Common myeloid progenitor, CD34-positive (primary cell): ENCODE results near the gene SEMA5B.

Source experiments
- CTCF ChIA-PET: fragments of 350-600 bp; sonication (Branson Sonifier 250); formaldehyde crosslinking; loops from one replicate; lab custom pipeline; 2021; ENCODE audit warnings: antibody characterized with exemption; lab: Charles Lee
- POLR2A ChIA-PET: fragments of 350-600 bp; sonication (Branson Sonifier 250); formaldehyde crosslinking; loops from one replicate; lab custom pipeline; 2021; ENCODE audit warnings: antibody characterized with exemption; lab: Charles Lee
- DNase-seq, 3 donors: peaks; one replicate each; pipeline versions ENCODE4 v3.0.0 to v3.0.0-alpha.2; 2013
- H3K27ac ChIP-seq, 2 experiments: 1 replicate in 1 of 2; 2 replicates in 1 of 2; pipeline ENCODE4 v1.7.0; 2013; ENCODE audit warnings: inconsistent platforms in 2 of 2, low read length in 2 of 2, mild to moderate bottlenecking in 2 of 2, low read depth in 1 of 2, moderate library complexity in 1 of 2; ENCODE audit not compliant: severe bottlenecking in 2 of 2, insufficient read depth in 1 of 2, poor library complexity in 1 of 2
- H3K27me3 ChIP-seq, 5 experiments: replicated peaks in 2 of 5; 1 replicate in 3 of 5; 2 replicates in 2 of 5; pipeline versions ENCODE4 v1.6.1 to v1.7.0; 2013; ENCODE audit warnings: low read length in 4 of 5, mild to moderate bottlenecking in 2 of 5, moderate library complexity in 2 of 5, inconsistent platforms in 1 of 5; ENCODE audit not compliant: insufficient read depth in 5 of 5, control insufficient read depth in 4 of 5
- H3K36me3 ChIP-seq, 4 experiments: 1 replicate in 2 of 4; 2 replicates in 2 of 4; pipeline versions ENCODE4 v1.6.1 to v1.7.0; 2013; ENCODE audit warnings: low read length in 3 of 4, control low read depth in 1 of 4, mild to moderate bottlenecking in 1 of 4; ENCODE audit not compliant: control insufficient read depth in 4 of 4, insufficient read depth in 4 of 4
- H3K4me1 ChIP-seq, 4 experiments: 1 replicate in 3 of 4; 2 replicates in 1 of 4; pipeline versions ENCODE4 v1.6.1 to v1.7.1; 2013; ENCODE audit warnings: low read length in 3 of 4, mild to moderate bottlenecking in 3 of 4, control low read depth in 1 of 4, inconsistent platforms in 1 of 4, moderate library complexity in 1 of 4; ENCODE audit not compliant: control insufficient read depth in 4 of 4, insufficient read depth in 4 of 4; ENCODE audit errors: control extremely low read depth in 1 of 4
- H3K4me3 ChIP-seq, 7 experiments: 1 replicate in 4 of 7; 2 replicates in 3 of 7; pipeline versions ENCODE4 v1.5.1 to v1.7.0; 2013; ENCODE audit warnings: mild to moderate bottlenecking in 7 of 7, low read length in 6 of 7, moderate library complexity in 6 of 7, inconsistent platforms in 2 of 7, low read depth in 2 of 7, control low read depth in 1 of 7; ENCODE audit not compliant: insufficient read depth in 4 of 7, control insufficient read depth in 1 of 7; ENCODE audit errors: extremely low read depth in 1 of 7
- H3K9me3 ChIP-seq, 5 experiments: 1 replicate in 4 of 5; 2 replicates in 1 of 5; pipeline versions ENCODE4 v1.6.1 to v1.7.1; 2013; ENCODE audit warnings: low read length in 4 of 5, mild to moderate bottlenecking in 2 of 5, inconsistent platforms in 1 of 5, low read depth in 1 of 5, moderate library complexity in 1 of 5; ENCODE audit not compliant: control insufficient read depth in 4 of 5, insufficient read depth in 2 of 5; ENCODE audit errors: control extremely low read depth in 1 of 5
- WGBS: methylation state at CpG from one replicate; pipeline ENCODE4 v1.1.5; 2013; ENCODE audit not compliant: insufficient coverage; 5-methylcytosine and 5-hydroxymethylcytosine counted together

The SEMA5B gene

DNA sequence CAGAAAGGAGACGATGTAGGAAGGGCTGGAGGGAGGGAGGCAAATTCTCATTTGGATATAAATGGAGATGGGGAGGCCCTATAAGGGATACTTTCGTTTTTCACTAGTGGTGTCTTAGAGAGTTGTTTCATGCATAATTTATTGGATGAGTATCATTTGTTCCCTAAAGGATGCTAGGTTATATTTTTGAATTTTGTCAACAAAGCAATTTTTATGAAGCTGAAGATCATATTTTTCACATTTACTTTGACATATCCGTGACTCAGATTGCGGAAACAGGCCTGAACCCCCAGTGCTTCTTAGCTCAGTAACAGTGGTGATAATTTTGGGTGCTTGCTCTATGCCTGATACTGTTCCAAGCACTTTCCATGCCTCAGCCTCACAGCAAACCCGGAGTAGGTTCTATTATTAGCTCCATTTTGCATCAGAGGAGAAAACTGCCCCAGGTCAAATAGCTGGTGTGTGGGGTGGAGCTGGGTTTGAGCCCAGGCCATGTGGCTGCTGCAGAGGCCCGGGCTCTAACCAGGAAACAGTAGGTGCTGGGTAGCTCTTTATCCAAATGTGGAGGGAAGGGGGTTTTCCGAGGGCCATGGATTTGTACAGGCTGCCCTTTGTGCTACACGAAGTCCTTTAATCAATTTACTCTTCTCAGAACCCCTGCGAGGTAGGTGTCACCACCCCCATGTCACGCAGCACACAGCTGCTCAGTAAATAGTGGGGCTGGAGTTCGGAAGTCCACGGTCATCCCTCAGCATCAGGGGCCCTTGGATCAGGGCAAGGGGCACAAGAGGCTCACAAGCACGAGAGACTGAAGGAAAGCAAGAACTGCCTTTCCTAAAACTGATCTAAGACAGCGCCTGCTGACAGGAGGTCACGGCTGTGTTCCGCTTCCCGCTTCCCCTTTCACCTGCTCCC lies 133.6 kb downstream of the SEMA5B start:
- H3K36me3 ChIP-seq = no peaks in the 10 kb centered on the region
- H3K27ac ChIP-seq = no peak overlapping the region
- H3K9me3 ChIP-seq = no peaks in the 10 kb centered on the region
- H3K4me1 ChIP-seq = peaks cover 3 to 31% (median 17%) of the 10 kb centered on the region in 4 experiments
- no peak for DNase-seq
- CTCF ChIA-PET = no interaction called here
- H3K27me3 ChIP-seq = no peaks in the 10 kb centered on the region
- POLR2A ChIA-PET = no interaction called here
- no peak overlapping the region for H3K4me3 ChIP-seq
- 91% methylated on average over 12 of the region's 17 CpGs for WGBS

DNA sequence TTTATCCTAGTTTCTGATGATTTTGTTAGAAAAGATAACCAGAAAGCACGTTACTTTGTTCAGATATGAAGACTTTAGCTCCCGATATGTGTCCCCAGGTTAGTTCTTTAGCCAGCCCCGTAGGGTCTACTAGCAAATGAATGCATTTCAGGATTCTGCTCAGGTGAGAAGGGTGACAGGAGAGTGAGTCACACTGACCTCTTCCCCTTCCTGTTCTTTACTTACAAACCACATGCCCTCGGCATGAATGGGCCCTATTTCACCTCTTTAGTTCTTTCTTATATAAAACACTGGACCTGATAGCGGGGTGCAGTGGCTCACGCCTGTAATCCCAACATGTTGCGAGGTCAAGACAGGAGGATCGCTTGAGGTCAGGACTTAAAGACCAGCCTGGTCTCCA lies 134.3 kb downstream of the SEMA5B start:
- Histone ChIP-seq H3K27ac (no peak overlapping the region), H3K27me3 (no peaks in the 10 kb centered on the region), H3K36me3 (no peaks in the 10 kb centered on the region), H3K4me3 (no peak overlapping the region), H3K4me1 (peaks cover 3 to 31% (median 17%) of the 10 kb centered on the region in 4 experiments), H3K9me3 (no peaks in the 10 kb centered on the region)
- DNase-seq = peak in 2 of 3 donors; percentile 18 to 37
- CTCF ChIA-PET = no interaction called here
- POLR2A ChIA-PET = no interaction called here
- 83% methylated on average over 8 of the region's 8 CpGs for WGBS

DNA sequence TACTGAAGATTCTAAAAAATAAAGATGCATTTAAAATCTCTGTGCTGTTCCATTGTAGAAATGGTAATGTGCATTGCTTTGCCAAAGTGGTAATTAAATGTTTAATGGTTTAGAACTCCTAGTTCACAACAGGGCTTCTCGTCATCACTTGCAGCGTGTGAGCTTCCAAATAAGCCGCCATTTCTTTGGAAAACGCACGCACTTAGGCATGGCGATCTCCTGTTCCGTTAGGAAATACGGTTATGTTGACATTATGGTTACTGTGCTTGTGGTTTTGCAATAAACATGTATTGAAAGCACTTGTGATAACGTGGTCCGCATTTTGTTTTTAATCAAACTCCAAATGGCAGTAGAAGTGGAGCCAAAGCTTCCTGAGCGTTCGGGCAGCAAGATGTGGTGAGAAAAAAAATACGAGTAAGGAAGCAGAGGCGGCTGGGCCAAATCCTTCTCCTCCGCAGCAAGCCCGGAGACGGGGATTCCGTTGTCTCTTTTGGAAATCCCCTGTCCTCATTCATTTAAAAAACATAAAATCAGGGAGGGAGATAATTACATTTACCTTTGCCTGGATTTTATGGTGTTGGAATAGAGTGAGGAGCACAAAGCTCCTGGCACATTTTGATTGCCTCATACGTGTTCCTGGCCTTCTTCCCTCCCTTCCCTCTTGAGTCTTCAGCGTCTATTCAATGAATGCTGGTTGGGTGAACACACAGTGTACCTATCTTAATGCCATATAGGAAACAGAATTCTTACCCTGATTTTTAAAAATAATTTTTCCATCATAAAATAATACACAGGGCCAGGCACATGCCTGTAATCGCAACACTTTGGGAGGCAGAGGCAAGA lies 135.2 kb downstream of the SEMA5B start:
- Histone ChIP-seq H3K27ac (no peak overlapping the region), H3K4me1 (peaks cover 3 to 31% (median 17%) of the 10 kb centered on the region in 4 experiments), H3K4me3 (no peak overlapping the region), H3K36me3 (no peaks in the 10 kb centered on the region), H3K9me3 (no peaks in the 10 kb centered on the region), H3K27me3 (no peaks in the 10 kb centered on the region)
- POLR2A ChIA-PET = no interaction called here
- no peak for DNase-seq
- CTCF ChIA-PET = interaction anchor here (1.4 kb wide), 1 partner anchor 137 kb away, joined by 4 read pairs; no protein-coding TSS in a partner anchor
- 94% methylated on average over 14 of the region's 21 CpGs for WGBS

DNA sequence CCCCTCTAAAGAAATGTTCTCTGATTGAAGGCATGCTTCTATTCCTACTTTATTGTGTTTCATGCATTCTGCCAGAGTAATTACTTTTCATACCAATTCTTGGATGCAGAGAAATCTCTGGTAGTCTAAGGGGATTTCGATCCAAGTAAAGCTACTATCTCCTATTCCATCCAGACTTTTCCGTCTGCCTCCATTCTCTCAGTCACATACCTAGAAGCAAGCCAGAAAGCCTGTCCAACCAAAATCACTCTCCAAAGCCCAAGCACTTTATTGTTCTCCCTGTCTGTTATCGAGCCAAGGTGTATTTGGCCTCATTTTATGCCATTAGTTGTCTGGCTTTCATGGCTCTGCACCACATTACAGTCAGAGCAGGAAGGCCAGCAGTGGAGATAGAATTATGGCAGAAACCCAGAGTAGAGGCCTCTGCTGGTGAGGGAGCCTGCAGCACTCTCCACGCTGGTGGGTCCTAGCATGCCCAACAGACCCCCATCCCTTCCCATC lies 136.8 kb downstream of the SEMA5B start:
- H3K4me3 ChIP-seq = no peak overlapping the region
- ChIA-PET CTCF (interaction anchor here (0.8 to 2.3 kb wide), 4 partner anchors 30 to 625 kb away, joined by 3 to 9 read pairs (median 4); no protein-coding TSS in a partner anchor), POLR2A (no interaction called here)
- no CpG with 5 or more reads among the region's 4 CpGs for WGBS
- H3K27me3 ChIP-seq = no peaks in the 10 kb centered on the region
- H3K9me3 ChIP-seq = no peaks in the 10 kb centered on the region
- H3K36me3 ChIP-seq = peaks cover 0 to 3% (median 0%) of the 10 kb centered on the region in 4 experiments
- peaks cover 3 to 36% (median 17%) of the 10 kb centered on the region in 4 experiments for H3K4me1 ChIP-seq
- no peak overlapping the region for H3K27ac ChIP-seq
- DNase-seq = no peak

DNA sequence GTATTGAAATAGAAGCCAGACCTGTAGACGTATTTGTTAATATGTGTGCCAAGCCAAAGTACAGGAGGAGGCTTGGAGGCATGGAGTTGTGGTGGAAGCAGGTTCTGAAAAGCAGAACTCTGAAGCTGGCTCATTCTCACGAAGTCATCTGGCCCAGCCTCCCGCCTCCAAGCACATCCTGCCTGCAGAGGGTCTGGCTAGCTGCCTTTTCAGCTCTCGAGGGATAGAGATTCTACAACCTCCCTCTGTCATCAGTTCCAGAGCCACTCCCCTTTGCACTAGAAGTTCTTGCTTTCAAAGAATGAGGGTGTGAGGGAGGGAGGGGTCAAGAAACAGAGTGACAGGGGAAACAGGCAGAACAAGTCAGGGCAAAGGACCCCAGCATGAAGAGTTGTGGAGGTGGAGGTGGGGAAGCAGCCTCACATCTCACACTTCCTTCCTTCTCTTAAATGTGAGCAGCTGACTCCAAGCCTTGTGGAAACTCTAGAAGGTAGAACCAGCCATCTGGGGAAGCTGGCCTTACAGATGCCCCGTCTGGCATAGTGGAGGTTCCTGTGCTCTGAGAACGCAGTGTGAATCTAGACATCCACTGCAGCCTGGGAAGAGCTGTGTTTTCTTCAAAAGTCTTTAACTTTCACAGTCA lies 137.4 kb downstream of the SEMA5B start:
- Histone ChIP-seq H3K36me3 (peaks cover 0 to 3% (median 0%) of the 10 kb centered on the region in 4 experiments), H3K9me3 (no peaks in the 10 kb centered on the region), H3K27ac (no peak overlapping the region), H3K27me3 (no peaks in the 10 kb centered on the region), H3K4me1 (peaks cover 3 to 36% (median 17%) of the 10 kb centered on the region in 4 experiments), H3K4me3 (no peak overlapping the region)
- DNase-seq = peak; percentile 71 to 94 (median 92)
- 0% methylated on average over 4 of the region's 6 CpGs for WGBS
- ChIA-PET POLR2A (no interaction called here), CTCF (interaction anchor here (0.8 to 2.3 kb wide), 6 partner anchors 31 to 625 kb away, joined by 3 to 9 read pairs (median 3); partner anchors contain the start of gene PDIA5)

DNA sequence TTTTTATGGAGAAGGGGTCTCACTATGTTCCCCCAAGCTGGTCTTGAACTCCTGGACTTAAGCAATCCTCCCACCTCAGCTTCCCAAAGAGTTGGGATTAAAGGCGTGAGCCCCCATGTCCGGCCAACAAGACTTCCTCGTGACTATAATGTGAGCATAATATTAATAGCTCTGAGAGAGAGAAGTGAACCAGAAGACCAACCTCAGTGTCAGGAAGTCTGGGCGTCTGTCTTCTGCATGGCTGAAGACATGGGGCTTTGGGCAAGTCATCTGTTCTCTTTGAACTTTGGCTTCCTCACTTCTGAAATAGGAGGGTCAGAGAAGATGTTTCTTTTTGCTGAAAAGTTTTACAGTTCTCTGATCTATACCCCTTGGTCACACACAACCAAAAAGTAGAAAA lies 140.6 kb downstream of the SEMA5B start:
- no peak for DNase-seq
- Histone ChIP-seq H3K9me3 (no peaks in the 10 kb centered on the region), H3K27me3 (no peaks in the 10 kb centered on the region), H3K4me1 (peaks cover 3 to 28% (median 16%) of the 10 kb centered on the region in 4 experiments), H3K27ac (no peak overlapping the region), H3K4me3 (no peak overlapping the region), H3K36me3 (peaks cover 0 to 3% (median 0%) of the 10 kb centered on the region in 4 experiments)
- CTCF ChIA-PET = interaction anchor here (1.2 kb wide), 1 partner anchor 141 kb away, joined by 3 read pairs; no protein-coding TSS in a partner anchor
- WGBS = 88% methylated on average over 1 of the region's 4 CpGs
- POLR2A ChIA-PET = no interaction called here
